OCI-LY1 (cell line): ENCODE results near the gene LRRFIP1.

Experiments used
- EZH2 ChIP-seq: fragments of 200-600 bp; sonication (generic), shearing (Covaris generic); IDR thresholded peaks from 2 replicates; pipeline ENCODE4 v1.8.0; 2017; ENCODE audit warnings: borderline replicate concordance, mixed run types, mild to moderate bottlenecking, antibody characterized with exemption, low read length, moderate library complexity, mixed read lengths
- TF ChIP-seq, protein P1 (sequence below): fragments of 200-600 bp; sonication (generic), shearing (Covaris generic); IDR thresholded peaks from 2 replicates; pipeline ENCODE4 v1.5.1; 2017; ENCODE audit warnings: mild to moderate bottlenecking, antibody characterized with exemption, low read length, moderate library complexity, mixed read lengths

DNA sequence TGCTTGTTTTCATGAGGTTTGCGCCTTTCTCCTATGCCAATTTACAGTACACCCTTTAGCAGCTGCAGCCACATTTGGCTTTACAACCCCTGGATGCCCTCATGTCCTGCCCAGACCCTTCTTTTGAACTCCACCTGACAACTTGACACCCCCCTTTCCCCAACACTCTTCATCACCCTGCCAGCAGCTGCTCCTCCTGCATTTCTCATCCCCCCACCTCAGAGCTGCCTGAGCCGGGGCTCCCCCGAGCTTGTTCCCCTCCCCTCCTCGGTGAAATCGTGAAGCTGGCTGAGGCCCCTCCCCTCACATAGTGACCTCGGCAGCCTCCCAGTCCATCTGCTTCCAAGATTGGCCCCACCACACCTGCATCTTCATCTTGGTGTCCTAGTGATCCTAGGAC lies 40.5 kb downstream of the LRRFIP1 start:
- TF ChIP-seq, protein P1, sequence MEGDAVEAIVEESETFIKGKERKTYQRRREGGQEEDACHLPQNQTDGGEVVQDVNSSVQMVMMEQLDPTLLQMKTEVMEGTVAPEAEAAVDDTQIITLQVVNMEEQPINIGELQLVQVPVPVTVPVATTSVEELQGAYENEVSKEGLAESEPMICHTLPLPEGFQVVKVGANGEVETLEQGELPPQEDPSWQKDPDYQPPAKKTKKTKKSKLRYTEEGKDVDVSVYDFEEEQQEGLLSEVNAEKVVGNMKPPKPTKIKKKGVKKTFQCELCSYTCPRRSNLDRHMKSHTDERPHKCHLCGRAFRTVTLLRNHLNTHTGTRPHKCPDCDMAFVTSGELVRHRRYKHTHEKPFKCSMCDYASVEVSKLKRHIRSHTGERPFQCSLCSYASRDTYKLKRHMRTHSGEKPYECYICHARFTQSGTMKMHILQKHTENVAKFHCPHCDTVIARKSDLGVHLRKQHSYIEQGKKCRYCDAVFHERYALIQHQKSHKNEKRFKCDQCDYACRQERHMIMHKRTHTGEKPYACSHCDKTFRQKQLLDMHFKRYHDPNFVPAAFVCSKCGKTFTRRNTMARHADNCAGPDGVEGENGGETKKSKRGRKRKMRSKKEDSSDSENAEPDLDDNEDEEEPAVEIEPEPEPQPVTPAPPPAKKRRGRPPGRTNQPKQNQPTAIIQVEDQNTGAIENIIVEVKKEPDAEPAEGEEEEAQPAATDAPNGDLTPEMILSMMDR: no peak
- no peak for TF ChIP-seq EZH2
